T-helper 1 cell treated with Interleukin-12 subunit alpha and Interleukin-12 subunit beta and Interleukin-4 antibody, amounts not matched to agents 30 ng/mL and 1 ng/mL, for 36 hours (primary cell): ENCODE data around the gene SIL1. TPM values are rescaled to one million over a fixed set of nuclear protein-coding genes. Genes with fewer than 3 reads are reported as not detected.

Experiments used
- intact Hi-C: fragments of 100-400 bp; cut with micrococcal nuclease; formaldehyde crosslinking; loops from one replicate; pipeline ENCODE4 v1.15.1; 2024
- total RNA-seq: library from RNA; stranded (reverse); gene quantifications from 2 replicates; pipeline ENCODE4 v1.2.3, GENCODE V29; 2022

Gene SIL1
- total RNA-seq, 1 donor from 2014 or later: 25.8 TPM

DNA sequence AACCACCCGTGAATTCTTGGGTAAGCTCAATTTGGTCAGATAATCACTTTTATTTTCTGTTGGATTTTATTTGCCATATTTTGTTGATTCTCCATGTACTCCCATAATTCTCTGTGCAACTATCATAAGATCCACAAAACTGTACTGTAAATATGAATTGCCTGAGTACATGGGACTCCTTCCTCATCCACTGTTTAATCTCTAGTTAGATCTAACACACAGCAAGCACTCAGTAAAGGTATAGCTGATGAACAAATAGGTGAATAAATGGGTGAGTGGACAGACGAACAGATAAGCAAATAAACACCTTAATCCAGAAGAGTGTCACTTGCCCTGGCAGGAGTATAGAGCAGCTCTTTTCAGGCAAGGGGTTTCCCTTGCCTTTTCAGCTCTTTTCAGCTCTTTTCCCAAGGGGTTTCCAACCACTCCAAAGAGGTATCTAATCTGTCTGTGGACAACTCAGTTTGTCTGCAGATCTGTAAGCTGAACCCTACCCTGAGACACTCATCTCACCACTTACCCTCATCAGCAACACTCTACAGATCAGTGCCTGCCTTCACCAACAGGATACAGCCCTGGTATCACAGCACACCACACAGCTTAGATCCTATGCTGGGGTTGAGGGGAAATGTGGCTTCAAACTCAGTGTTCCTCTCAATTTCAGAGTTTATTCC, 51.2 kb downstream of the SIL1 start:
- intact Hi-C loops: no loop called here

DNA sequence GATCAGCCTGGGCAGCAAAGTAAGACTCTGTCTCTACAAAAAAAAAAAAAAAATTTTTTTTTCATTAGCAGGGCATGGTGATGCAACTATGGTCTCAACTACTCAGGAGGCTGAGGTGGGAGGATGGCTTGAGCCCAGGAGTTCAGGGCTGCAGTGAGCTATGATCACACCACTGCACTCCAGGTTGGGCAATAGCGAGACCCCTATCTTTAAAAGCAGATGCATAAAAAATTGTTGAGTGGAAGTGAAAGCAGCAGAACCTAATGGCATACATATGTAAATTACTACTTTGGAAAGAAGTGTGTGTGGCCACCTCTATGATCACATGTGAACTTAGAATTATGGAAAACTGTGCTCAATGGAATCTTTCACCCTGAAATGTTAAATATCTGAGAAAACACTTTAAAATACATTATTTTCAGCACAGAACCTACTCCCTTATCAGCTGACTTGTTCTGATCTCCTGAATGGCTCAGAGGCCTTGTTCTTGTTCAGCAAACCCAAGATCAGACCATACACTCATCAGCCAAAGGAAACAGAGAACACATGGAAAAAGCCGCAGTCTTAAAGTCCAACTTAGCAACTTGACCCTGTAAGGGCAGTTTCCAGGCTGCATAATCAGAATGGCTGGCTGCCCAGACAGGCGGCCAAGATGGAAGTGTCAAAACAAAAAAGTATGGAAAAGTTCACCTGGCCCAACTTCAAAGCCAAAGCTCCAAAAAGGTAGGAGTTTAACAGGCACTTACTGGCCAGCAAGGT, 56.5 kb downstream of the SIL1 start:
- intact Hi-C loops: no loop called here

DNA sequence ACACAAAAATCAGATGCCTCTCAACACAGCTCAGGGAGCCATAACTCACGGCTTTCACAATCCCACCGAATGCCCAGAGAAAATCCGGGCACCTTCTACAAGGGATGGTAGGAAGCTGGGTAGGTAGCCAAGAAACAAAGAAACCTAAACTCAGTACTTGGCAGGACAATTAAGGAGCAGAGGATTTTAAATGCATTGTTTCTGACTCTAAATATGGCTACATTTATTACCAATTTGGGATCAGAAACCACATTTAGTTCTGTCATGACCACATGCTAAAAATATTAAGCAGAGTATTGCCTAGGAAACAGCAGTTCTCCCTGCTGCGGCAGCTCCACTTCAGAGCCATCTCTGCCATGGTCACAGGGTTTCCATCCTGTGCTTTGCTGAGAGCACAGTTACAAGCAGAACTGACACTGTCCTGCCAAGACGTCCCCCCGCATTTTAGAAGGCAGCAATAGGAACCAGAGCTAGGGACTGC, 57.5 kb downstream of the SIL1 start:
- intact Hi-C loops: no loop called here

DNA sequence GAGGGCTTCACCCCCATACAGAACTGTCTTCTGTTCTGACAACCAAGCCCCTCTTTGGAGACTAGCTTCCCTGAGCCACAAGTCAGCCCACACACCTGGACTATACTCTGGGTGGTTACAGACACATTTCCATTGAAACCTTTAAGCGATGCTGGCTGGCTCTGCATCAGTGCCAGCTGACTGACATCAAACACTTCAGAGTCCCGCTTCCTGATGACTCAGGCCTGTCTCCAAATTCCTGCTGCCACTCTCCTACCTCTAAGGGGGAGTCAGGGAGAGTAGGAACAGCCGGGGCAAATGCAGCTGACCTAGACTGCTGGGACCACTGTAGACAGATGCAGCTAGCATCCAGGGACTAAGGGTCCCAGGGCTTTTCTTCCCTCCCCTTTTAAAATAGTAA, 59.4 kb downstream of the SIL1 start:
- intact Hi-C loops: loop anchor here (5.0 kb wide), 1 partner anchor 497 kb away; no protein-coding TSS in a partner anchor

DNA sequence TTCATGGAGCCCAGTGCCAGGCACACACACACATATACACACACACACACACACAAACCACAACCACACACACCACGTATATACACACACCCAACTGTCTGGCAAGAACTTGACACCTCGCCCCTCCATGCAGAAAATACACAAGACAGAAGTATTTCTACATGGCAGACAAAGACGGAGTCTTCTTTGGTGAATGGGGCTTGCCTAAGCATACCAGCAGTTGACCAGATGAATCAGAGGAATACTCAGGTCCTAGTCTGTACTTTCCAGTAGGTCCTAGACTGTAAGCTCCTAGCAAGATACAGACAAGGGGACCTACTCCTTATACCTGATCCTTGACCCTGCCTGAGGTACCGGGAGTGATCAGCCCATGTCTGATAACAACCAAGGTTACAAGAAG, 60.1 kb downstream of the SIL1 start:
- intact Hi-C loops: loop anchor here (5.0 kb wide), 1 partner anchor 496 kb away; no protein-coding TSS in a partner anchor

DNA sequence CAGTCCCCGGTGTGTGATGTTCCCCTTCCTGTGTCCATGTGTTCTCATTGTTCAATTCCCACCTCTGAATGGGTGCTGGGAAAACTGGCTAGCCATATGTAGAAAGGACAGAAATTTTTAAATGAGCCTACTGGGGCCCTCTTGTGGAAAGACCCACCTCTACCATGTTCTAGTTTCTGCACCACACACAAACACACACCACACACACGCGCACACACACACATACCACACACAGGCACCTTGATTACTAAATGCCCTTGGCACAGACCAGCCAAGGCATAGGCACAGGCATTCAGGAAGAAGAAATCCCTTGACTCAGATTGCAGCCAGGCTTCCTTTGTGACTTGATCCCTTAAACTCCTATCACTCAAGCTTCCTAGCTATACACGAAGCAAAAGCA, 60.5 kb downstream of the SIL1 start:
- intact Hi-C loops: loop anchor here (5.0 kb wide), 1 partner anchor 495 kb away; no protein-coding TSS in a partner anchor

DNA sequence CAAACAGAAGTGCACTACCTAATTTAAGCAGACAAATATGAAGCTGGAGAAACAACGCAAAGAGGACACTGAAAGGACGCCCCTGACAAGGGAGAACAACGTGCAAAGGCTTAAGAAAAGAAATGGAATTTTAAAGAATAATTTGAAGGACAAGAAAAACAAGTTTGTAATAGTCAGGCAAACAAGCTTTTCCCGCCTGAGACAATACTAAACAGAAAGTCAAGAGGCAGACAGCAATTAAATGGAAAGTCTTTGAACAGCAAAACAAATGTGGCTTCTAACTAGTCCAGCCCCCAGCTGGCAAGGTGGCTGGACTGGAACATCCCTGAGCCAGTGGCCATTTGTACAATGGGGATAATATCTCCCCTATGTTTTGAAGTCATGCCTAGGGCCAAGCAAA, 63.3 kb downstream of the SIL1 start:
- intact Hi-C loops: loop anchor here (5.0 kb wide), 1 partner anchor 493 kb away; no protein-coding TSS in a partner anchor

DNA sequence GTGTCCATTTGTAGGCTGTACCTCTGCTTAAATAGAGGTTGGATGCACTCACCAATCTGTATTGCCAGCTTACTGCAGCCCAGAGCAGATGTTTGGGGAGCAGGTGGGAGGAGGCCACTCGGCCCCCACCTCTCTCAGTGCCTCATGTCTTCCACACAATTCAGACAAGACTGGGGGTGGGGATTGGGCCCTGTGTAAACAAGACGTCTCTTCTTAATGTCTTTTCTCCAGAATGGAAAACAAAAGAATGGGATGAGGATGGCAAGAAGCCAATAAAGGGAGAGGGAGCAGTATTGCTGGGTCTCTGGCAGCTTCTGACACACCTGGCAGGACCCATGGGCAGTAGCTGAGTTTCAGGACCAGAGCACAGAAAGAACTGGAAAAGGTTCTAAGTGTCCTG, 64.9 kb downstream of the SIL1 start:
- intact Hi-C loops: no loop called here

DNA sequence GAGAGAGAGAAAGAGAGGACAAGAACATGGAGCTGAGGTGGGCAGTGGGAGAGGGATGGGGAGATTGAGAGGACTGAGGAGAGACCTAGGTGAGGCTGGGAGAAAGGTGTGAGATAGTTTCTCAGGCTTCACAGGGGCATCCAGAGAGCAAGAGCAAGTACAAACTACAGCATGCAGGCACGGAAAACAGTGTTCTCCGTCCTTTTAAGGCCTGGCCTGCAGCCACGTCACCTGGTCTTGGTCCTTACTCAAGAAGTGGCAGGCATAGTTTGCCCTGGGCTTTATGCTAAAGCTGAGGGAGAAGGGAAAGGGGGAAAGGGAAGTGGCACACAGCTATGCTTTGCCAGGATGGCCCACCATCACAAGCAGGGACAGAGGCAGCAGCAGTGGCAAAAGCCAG, 65.7 kb downstream of the SIL1 start:
- intact Hi-C loops: no loop called here

DNA sequence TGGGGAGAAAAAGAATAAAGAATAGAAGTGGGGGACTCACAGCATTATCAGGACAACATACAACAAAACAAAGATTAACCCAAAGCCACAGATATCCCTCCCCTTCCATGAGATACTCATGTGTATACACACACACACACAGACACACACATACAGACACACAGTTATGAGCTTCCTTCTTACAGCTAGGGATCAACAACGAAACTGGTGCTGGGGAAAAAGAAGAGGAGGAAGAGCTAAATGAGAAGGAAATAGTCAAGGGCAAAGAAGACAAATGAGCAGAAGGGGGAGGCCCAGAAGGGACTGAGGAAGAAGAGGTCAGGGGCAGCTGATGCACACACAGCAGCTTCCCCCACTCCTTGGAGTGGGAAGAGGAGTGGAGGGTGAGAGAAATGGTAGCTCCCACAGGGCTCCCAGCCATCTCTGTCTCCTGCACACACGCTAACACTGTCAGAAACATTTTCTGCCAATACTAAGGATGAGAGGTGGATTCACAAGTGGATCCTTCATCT, 66.2 kb downstream of the SIL1 start:
- intact Hi-C loops: no loop called here

DNA sequence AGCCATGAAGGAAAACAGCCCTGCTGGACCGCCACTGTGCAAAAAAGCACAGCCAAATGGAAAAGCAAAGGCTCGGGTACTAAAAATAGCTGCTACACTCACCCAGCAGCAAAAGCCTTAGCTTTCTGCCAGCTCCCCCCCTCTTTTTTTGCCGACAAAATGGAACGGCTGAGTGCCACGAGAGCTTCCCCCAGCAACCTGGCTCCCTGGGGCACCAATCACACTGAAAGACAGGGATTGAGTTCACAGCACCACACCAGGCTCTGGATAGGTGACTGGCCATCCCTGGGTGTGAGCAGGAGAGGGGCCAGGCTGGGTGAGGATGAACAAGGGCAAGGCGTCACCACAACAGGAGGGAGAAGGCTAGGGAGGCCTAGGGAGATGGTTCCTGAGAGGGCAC, 66.7 kb downstream of the SIL1 start:
- intact Hi-C loops: no loop called here

DNA sequence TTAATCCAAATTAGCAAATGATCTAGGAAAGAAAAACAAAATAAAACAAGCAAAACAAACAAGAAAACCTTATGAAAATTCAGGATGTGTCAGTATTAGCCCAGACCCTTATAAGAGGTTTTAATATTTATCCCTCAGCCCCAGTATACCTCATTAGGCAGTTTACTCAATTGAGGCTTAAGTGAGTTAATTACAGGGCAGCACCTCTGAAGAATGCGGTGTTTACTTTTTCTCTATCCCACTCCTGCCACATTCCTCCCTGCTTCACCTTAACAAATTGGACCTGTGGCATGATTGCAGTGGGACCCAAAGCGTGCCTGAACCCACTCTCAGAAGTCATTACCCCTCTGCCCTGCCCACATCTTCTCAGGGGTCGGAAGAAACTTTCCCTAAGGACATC, 67.1 kb downstream of the SIL1 start:
- intact Hi-C loops: no loop called here

DNA sequence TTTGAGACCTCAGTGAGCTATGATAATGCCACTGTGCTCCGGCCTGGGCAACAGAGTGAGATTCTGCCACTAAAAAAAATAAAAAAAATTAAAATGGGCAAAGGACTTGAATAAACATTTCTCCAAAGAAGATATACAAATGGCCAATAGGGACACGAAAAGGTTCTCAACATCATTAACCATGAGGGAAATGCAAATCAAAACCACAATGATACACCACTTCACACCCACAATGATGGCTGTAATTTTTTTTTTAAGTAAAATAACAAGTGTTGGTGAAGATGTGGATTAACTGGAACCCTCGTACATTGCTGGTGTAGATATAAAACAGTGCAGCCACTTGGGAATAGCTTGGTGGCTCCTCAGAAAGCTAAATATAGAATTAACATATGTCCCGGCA, 68.0 kb downstream of the SIL1 start:
- intact Hi-C loops: no loop called here

DNA sequence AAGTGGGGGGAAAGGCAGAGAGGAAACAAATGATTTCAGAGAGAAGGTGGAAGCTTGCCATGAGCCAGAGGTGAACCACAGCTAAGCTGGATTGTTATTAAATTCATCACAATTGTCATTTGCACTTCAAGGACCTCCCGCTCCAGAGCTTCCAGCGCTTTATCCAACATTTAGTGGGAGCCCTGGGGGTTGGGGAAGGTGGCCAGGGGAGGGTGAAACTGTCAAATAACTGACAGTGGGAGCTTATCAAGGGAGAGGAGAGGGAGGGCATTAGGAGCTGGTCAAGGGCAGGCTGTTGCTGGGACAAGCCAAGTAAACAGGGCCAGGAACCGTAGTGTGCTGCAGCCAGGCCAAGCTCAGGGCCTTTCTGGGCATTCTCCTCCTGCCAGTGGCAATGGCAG, 71.5 kb downstream of the SIL1 start:
- intact Hi-C loops: no loop called here

DNA sequence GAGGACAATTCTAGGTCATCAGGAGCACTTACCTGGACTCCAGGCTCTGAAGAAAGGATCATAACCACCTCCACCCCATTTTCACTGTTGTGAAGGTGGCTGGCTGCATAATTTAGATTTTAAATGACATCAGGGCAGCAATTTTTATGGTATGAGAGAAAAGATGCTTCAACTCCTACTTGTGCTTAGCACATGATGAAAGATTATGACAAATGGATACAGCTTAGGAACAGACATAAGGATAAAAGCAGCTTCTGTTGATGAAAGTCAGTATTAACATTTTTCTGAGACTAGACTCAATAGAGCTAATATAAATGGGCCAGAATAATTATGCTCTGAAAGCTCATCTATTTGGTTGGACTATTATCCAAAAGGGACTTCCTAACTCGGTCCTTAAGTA, 72.2 kb downstream of the SIL1 start:
- intact Hi-C loops: no loop called here

DNA sequence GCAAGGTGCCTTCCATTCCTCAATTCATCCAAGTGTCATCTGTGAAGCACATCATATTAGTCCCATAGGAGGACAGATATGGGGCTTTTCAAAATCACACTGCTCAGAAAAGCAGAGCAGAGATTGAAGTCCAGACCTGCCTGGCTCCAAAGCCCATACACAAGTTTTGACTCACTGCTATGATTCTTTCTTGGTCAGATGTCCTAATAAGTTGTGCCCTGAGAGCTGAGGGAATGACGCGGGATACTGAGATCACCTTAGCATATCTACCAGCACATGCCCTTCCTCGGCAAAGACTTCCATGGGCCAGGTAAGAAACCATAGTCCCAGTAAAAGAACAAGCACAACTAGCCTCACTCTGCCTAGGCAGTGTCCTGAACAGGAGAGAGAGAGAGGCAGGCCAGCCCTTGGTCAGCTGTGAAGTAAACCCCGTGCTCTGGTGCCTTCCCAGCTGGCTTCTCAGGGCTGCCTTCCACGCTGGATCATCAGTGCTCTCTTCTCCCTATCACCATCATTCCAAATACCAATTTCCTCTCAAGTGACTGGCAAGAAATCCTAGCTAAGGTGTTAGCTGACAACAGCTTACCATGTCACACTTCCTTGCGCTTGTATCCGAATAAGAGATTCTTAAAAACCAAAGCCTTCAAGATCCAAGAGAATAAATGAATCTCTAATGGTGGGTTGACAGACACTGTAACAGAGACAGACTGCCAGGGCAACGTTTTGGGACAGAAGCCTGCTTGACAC, 73.2 kb downstream of the SIL1 start:
- intact Hi-C loops: no loop called here

DNA sequence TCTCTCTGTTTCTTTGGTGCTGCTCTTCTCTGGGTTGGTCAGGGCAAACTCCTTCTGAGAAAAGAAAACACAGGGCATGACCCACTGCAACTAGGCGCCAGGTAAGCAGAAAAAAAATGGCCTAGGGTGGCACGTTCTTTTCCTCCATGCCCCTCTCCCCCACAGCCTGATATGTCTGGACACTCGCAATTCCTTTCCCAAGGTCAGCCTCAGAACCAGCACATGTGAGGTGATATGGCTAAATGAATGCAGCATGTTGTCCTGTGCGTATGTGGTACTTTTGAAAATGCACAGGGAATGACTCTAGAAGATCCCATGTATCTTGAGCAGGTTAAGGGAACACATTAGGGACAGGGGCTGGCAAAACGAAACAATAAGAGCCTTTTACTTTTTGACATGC, 77.0 kb downstream of the SIL1 start:
- intact Hi-C loops: no loop called here

DNA sequence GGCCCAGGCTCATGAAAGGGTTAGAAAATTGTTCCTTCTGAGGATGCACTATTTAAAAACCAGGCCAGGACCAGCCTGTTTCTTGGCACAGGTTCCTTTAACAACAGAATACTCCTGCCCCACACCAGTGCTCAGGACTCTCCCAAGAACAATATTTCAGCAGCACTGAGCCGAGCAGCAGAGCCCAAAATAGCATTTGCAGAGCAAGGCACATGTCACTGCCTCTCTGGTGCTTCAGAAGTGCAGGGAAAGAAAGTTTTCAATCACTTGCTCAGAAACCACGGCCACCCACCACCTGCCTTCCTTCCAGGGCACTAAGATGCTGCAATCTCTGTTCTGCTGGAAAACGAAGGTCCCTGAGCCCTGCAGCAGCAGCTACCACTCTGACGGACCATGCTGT, 77.6 kb downstream of the SIL1 start:
- intact Hi-C loops: no loop called here

DNA sequence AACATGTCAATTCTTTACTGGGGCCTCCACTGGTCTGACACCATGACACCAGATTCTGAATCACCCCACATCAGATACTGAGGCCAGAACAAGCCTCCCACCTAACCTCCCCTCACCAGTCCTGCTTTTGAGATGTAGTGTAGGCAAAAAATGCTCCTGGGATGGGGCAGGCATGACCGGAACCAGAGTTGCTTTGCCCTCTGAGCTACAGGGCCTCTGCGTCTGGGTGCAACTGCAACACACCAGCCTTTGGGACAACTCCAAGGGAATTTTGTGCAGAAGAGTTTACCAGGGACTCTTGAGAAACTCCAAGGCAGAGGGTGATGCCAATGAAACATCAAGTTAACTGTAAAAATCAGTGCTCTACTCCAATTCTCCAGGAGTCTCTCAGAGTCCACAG, 79.4 kb downstream of the SIL1 start:
- intact Hi-C loops: no loop called here

DNA sequence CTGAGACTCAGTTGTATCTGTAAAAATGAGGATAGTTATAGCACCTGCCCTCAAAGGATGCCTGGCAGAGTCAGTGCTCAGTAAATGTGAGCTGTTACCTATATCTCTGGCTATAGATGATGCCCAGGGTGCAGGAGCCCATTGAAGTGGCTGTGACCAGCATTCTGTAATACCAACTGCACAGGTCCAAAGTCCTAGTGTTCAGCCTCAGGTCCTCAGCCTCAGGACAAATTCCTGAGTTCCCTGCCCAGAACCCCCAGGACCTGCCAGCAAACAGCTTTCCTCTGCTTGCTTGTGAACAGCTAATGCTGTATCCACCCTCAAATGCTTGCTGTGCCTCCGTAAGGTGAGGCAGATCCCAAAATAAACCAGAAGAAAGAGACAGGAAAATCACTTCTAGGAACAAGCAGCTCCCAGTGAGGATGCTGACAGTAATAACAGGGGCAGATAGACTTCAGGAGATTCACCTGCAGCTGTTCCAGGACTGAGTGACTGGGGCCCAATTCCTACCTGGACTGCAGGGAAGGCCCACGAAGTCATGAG, 80.8 kb downstream of the SIL1 start:
- intact Hi-C loops: no loop called here

DNA sequence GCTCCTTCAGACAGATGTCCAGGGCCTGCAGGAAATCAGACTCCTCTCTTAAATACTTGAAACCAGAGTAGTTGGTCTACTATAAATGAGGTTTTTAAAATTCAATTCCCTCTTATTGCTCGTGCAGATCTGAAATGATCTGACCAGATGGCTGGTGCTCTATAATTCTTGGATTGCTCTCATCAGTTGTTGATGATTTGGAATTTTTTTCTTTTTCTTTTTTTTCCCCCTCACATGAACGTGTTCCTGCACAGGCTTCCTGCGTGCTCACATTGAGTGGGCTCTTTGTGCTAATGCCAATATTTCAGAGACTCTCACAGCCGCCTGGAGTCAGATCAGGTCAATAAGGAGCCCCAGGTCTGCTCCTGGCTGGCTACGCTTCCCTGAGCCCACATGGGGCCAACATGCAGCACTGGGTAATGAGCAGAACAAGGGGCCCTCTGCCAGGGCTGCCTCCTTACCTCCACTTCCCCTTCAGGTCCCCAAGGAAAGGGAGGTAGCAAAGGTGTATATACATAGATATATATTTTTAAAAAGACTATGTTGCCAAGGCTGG, 82.0 kb downstream of the SIL1 start:
- intact Hi-C loops: no loop called here
